Endothelial cell of umbilical vein (primary cell): ENCODE data around the gene DMXL1. TPM values are rescaled to one million over a fixed set of nuclear protein-coding genes. Genes with fewer than 3 reads are reported as not detected.

Source experiments
- BruUV-seq: library from RNA; stranded (reverse); fragments of 400-500 nt; replicated peaks from 2 replicates; lab custom pipeline; 2021; lab: Mats Ljungman, UMichigan
- CTCF ChIA-PET: fragments of 300-600, 350-600 bp; sonication (Branson Sonifier 250); formaldehyde crosslinking; loops from one replicate; lab custom pipeline; 2021; ENCODE audit warnings: antibody characterized with exemption, inconsistent platforms; lab: Charles Lee
- POLR2A ChIA-PET: fragments of 300-600, 350-600 bp; sonication (Branson Sonifier 250); formaldehyde crosslinking; loops from one replicate; lab custom pipeline; 2021; ENCODE audit warnings: antibody characterized with exemption, inconsistent platforms; lab: Charles Lee
- DNase-seq: peaks from one replicate; pipeline ENCODE4 v3.0.0-alpha.2; 2011; ENCODE audit warnings: low read depth, low spot score
- FAIRE-seq: peaks from 2 replicates; lab custom pipeline; 2011; peaks lifted over from hg19 to GRCh38; lab: Jason Lieb, UNC
- H2AFZ ChIP-seq: 2 replicates; pipeline ENCODE4 v1.6.0; 2012; ENCODE audit warnings: low read depth, low read length, control low read depth, inconsistent platforms
- H3K27ac ChIP-seq: 2 replicates; pipeline ENCODE4 v1.5.1; 2011; ENCODE audit warnings: low read depth, mild to moderate bottlenecking, control low read depth, low read length, moderate library complexity; ENCODE audit not compliant: insufficient read depth
- H3K27me3 ChIP-seq, 2 experiments: 2 replicates each; pipeline versions ENCODE4 v1.6.0 to v1.6.1; 2011; ENCODE audit warnings: low read length in 2 of 2, mixed read lengths in 1 of 2; ENCODE audit not compliant: control insufficient read depth in 2 of 2, insufficient read depth in 2 of 2
- H3K36me3 ChIP-seq, 2 experiments: 2 replicates in 1 of 2; 3 replicates in 1 of 2; pipeline ENCODE4 v1.5.1; 2011; ENCODE audit warnings: low read length in 2 of 2, mild to moderate bottlenecking in 1 of 2, moderate library complexity in 1 of 2; ENCODE audit not compliant: control insufficient read depth in 2 of 2, insufficient read depth in 2 of 2; ENCODE audit errors: extremely low read depth in 1 of 2
- H3K4me1 ChIP-seq: 3 replicates; pipeline ENCODE4 v1.5.1; 2011; ENCODE audit warnings: mild to moderate bottlenecking, low read length; ENCODE audit not compliant: control insufficient read depth, insufficient read depth; ENCODE audit errors: extremely low read depth
- H3K4me2 ChIP-seq: 2 replicates; pipeline ENCODE4 v1.6.1; 2011; ENCODE audit warnings: low read length, control low read depth, mixed read lengths; ENCODE audit not compliant: insufficient read depth
- H3K4me3 ChIP-seq, 3 experiments: fragments of 200-600 bp in 1 of 3; sonication (generic), shearing (Covaris generic) in 1 of 3; replicated peaks in 1 of 3; 2 replicates each; pipeline ENCODE4 v1.5.1; 2011 to 2016; ENCODE audit warnings: control low read depth in 3 of 3, low read length in 3 of 3, mild to moderate bottlenecking in 2 of 3, inconsistent platforms in 1 of 3, low read depth in 1 of 3, moderate library complexity in 1 of 3; ENCODE audit not compliant: insufficient read depth in 1 of 3
- H3K79me2 ChIP-seq: 2 replicates; pipeline ENCODE4 v1.6.0; 2012; ENCODE audit warnings: low read length, inconsistent platforms; ENCODE audit not compliant: control insufficient read depth, insufficient read depth
- H3K9ac ChIP-seq: replicated peaks from 2 replicates; pipeline ENCODE3; 2011; ENCODE audit warnings: low read length, control low read depth; ENCODE audit not compliant: insufficient read depth; ENCODE audit errors: extremely low read depth
- H3K9me1 ChIP-seq: replicated peaks from 3 replicates; pipeline ENCODE4 v1.6.0; 2011; ENCODE audit warnings: mild to moderate bottlenecking, low read length; ENCODE audit not compliant: control insufficient read depth, insufficient read depth; ENCODE audit errors: extremely low read depth
- H3K9me3 ChIP-seq: replicated peaks from 2 replicates; pipeline ENCODE4 v1.5.1; 2012; ENCODE audit warnings: low read length, inconsistent platforms; ENCODE audit not compliant: control insufficient read depth, insufficient read depth
- H4K20me1 ChIP-seq: replicated peaks from 2 replicates; pipeline ENCODE3; 2011; ENCODE audit warnings: mild to moderate bottlenecking, low read length; ENCODE audit not compliant: control insufficient read depth, insufficient read depth; ENCODE audit errors: extremely low read depth
- CTCF ChIP-seq, 2 donors: IDR thresholded peaks; 1 replicate in 1 of 2; 2 replicates in 1 of 2; pipeline ENCODE4 v1.5.1; 2011; ENCODE audit warnings: low read length in 2 of 2, mild to moderate bottlenecking in 2 of 2, moderate library complexity in 2 of 2, control low read depth in 1 of 2, inconsistent platforms in 1 of 2, low read depth in 1 of 2; ENCODE audit not compliant: insufficient read depth in 1 of 2; ENCODE audit errors: extremely low read depth in 1 of 2
- EZH2 ChIP-seq: IDR thresholded peaks from 2 replicates; pipeline ENCODE4 v1.6.1; 2012; ENCODE audit warnings: borderline replicate concordance, low read depth, mild to moderate bottlenecking, moderate library complexity, low read length, inconsistent platforms; ENCODE audit not compliant: severe bottlenecking
- FOS ChIP-seq: IDR thresholded peaks from 2 replicates; pipeline ENCODE4 v1.6.1; 2011; ENCODE audit warnings: mild to moderate bottlenecking, low read length, moderate library complexity, borderline replicate concordance; ENCODE audit not compliant: insufficient read depth
- GATA2 ChIP-seq: IDR thresholded peaks from 2 replicates; pipeline ENCODE4 v1.7.0; 2011; ENCODE audit warnings: low read depth, mild to moderate bottlenecking, moderate library complexity, mixed read lengths, low read length; ENCODE audit not compliant: insufficient read length, insufficient read depth
- JUN ChIP-seq: IDR thresholded peaks from 2 replicates; pipeline ENCODE4 v1.6.1; 2011; ENCODE audit warnings: borderline replicate concordance, low read depth; ENCODE audit not compliant: insufficient read length, insufficient read depth
- MAX ChIP-seq: IDR thresholded peaks from 2 replicates; pipeline ENCODE4 v1.6.1; 2011; ENCODE audit not compliant: insufficient read depth, insufficient read length
- MYC ChIP-seq: IDR thresholded peaks from one replicate; pipeline ENCODE4 v1.6.1; 2011; ENCODE audit warnings: mild to moderate bottlenecking, low read depth, low read length
- POLR2A ChIP-seq: IDR thresholded peaks from 2 replicates; pipeline ENCODE4 v1.6.1; 2012; ENCODE audit warnings: low read depth, mild to moderate bottlenecking, control low read depth, low read length
- POLR2AphosphoS5 ChIP-seq: IDR thresholded peaks from 2 replicates; pipeline ENCODE4 v1.6.1; 2012; ENCODE audit warnings: low read depth, mild to moderate bottlenecking, control low read depth, low read length, moderate library complexity; ENCODE audit not compliant: insufficient read depth
- dilution Hi-C: fragments of 300-500 bp; cut with MboI; formaldehyde crosslinking; loops from one replicate; pipeline ENCODE4 v1.15.0; 2019; ENCODE audit warnings: low sequenced_read_pairs; ENCODE audit not compliant: extremely low pct_ligation_motif_present
- intact Hi-C: fragments of 100-400 bp; cut with micrococcal nuclease; formaldehyde crosslinking; loops from one replicate; pipeline ENCODE4 v1.10.0; 2022
- polyA plus RNA-seq, 4 experiments: library from polyadenylated mRNA; depleted of rRNA in 3 of 4; stranded (reverse) in 3 of 4; unstranded in 1 of 4; fragments of >200 nt; gene quantifications; 2 replicates each; pipeline versions ENCODE4 v1.2.1 to v1.2.3, GENCODE V29; 2011 to 2012; ENCODE audit warnings: missing spikeins in 1 of 4
- total RNA-seq: library from RNA; stranded (reverse); gene quantifications from 2 replicates; pipeline ENCODE4 v1.2.3, GENCODE V29; 2021

Gene DMXL1
- total and polyA plus RNA-seq, 2 donors (not counting 3 experiments of a cell fraction or from before 2014, with no cell fraction given): 5.4 to 24.7 TPM

- no peak for FAIRE-seq
- Histone ChIP-seq H3K9me3 (no peaks in the 10 kb centered on the region), H3K4me3 (no peak overlapping the region), H4K20me1 (no peaks in the 10 kb centered on the region), H3K4me2 (no peak overlapping the region), H3K9me1 (peaks cover 4% of the 10 kb centered on the region), H3K9ac (no peak overlapping the region), H3K79me2 (no peaks in the 10 kb centered on the region), H2AFZ (no peak overlapping the region), H3K36me3 (no peaks in the 10 kb centered on the region), H3K4me1 (no peaks in the 10 kb centered on the region), H3K27ac (no peak overlapping the region), H3K27me3 (no peaks in the 10 kb centered on the region)
- intact Hi-C loops (no loop called here), dilution Hi-C loops (no loop called here)
- no TSS peak for BruUV-seq
- TF ChIP-seq EZH2: no peak
- TF ChIP-seq CTCF (IDR thresholded peaks at IDR 0.05; ENCODE audit: extremely low read depth in 1 of 2, insufficient read depth in 1 of 2, low read depth in 1 of 2, low read length in 2 of 2): no peak
- no peak for TF ChIP-seq POLR2AphosphoS5
- no peak for TF ChIP-seq FOS
- TF ChIP-seq MAX: no peak
- no peak for TF ChIP-seq POLR2A
- TF ChIP-seq JUN: no peak
- TF ChIP-seq GATA2: no peak
- TF ChIP-seq MYC: no peak
- POLR2A ChIA-PET: no interaction called here
- CTCF ChIA-PET: interaction anchor here (1.0 kb wide), 1 partner anchor 22 kb away, joined by 3 read pairs; no protein-coding TSS in a partner anchor
- no peak for DNase-seq
These were observed 119.7 kb downstream of the DMXL1 start for GRCh38 chr5:119190470-119191095.
